Testis (tissue), 3 donors: Measurements from ENCODE around the gene CALCOCO2. TPM values are rescaled to one million over a fixed set of nuclear protein-coding genes. Genes with fewer than 3 reads are reported as not detected.
"Not testable (repeated sequence)": the region's sequence is repeated elsewhere in the genome, so short reads cannot be mapped to it uniquely, and the experiment has no call there.

Source experiments
- DNase-seq: peaks from one replicate; pipeline ENCODE4 v3.0.0-alpha.2; 2019
- H3K27ac ChIP-seq, 2 donors: fragments of 200-600 bp; sonication (generic); one replicate each; pipeline ENCODE4 v1.5.1; 2019
- H3K27me3 ChIP-seq: fragments of 200-600 bp; sonication (generic); one replicate; pipeline ENCODE4 v1.5.1; 2019
- H3K36me3 ChIP-seq: fragments of 200-600 bp; sonication (generic); one replicate; pipeline ENCODE4 v1.5.1; 2017; ENCODE audit warnings: low read depth; ENCODE audit errors: missing control alignments
- H3K4me1 ChIP-seq: fragments of 200-600 bp; sonication (generic); one replicate; pipeline ENCODE4 v1.5.1; 2019
- H3K4me3 ChIP-seq, 2 donors: fragments of 200-600 bp; sonication (generic); one replicate each; pipeline ENCODE4 v1.5.1; 2017 to 2019
- H3K9me3 ChIP-seq: fragments of 200-600 bp; sonication (generic); one replicate; pipeline ENCODE4 v1.5.1; 2017
- CTCF ChIP-seq, 3 experiments: fragments of 450-650 bp in 2 of 3; fragments of 200-600 bp in 1 of 3; sonication (generic) in 1 of 3; IDR thresholded peaks; one replicate each; pipeline ENCODE4 v1.5.1; 2016 to 2019; ENCODE audit warnings: antibody characterized with exemption in 3 of 3, mild to moderate bottlenecking in 2 of 3, moderate library complexity in 1 of 3
- POLR2A ChIP-seq: fragments of 450-650 bp; IDR thresholded peaks from one replicate; pipeline ENCODE4 v1.6.1; 2017; ENCODE audit warnings: antibody characterized with exemption, mild to moderate bottlenecking, moderate library complexity
- WGBS, 2 donors: methylation state at CpG; one replicate each; pipeline ENCODE4 v1.1.5; 2018; 5-methylcytosine and 5-hydroxymethylcytosine counted together
- intact Hi-C: fragments of 100-400 bp; cut with DNase I; formaldehyde crosslinking; loops from one replicate; pipeline ENCODE4 v1.15.1; 2023; ENCODE audit warnings: low total_unique reads
- polyA plus RNA-seq: library from polyadenylated mRNA; stranded (reverse); fragments of 350-450 nt; fragmentation: Illumina TruSeq; extraction: RNeasy Lipid Tissue Mini Kit (QIAGEN cat#74804); gene quantifications from one replicate; pipeline ENCODE4 v1.2.3, GENCODE V29; 2014; ENCODE audit warnings: low read depth, low replicate concordance; ENCODE audit not compliant: insufficient read depth
- total RNA-seq, 2 donors: library from RNA; depleted of rRNA; stranded (reverse); fragments of >200 nt; gene quantifications; one replicate each; pipeline ENCODE4 v1.2.3, GENCODE V29; 2016

CALCOCO2 gene
- total and polyA plus RNA-seq, 3 donors from 2014 or later: 117 to 351 (median 153) TPM

- intact Hi-C loops: loop anchor here (10.0 kb wide), 1 partner anchor 67 kb away; the partner anchor contains the start of genes HOXB13, PRAC1 and PRAC2
- H3K36me3 ChIP-seq: no peaks in the 10 kb centered on the region
- H3K27me3 ChIP-seq: no peaks in the 10 kb centered on the region
- no peak overlapping the region for H3K4me3 ChIP-seq
- no peaks in the 10 kb centered on the region for H3K9me3 ChIP-seq
- WGBS, 2 donors: 46 to 57% methylated on average over 3 of the region's 3 CpGs
- no peak overlapping the region for H3K27ac ChIP-seq
- TF ChIP-seq POLR2A: no peak
- TF ChIP-seq CTCF (IDR thresholded peaks at IDR 0.05): no peak
- H3K4me1 ChIP-seq: no peaks in the 10 kb centered on the region
- DNase-seq: no peak
Measured at GRCh38 chr17:48792033-48792798, 38.6 kb upstream of the CALCOCO2 start.

GRCh38 chr17:48795444-48796162 is 35.2 kb upstream of the CALCOCO2 start:
- H3K36me3 ChIP-seq: no peaks in the 10 kb centered on the region
- no peak overlapping the region for H3K27ac ChIP-seq
- H3K4me1 ChIP-seq: no peaks in the 10 kb centered on the region
- no peak overlapping the region for H3K4me3 ChIP-seq
- intact Hi-C loops: loop anchor here (5.0 to 10.0 kb wide), 2 partner anchors 71 to 87 kb away; partner anchors contain the start of genes HOXB13, PRAC1 and PRAC2
- 63 to 71% methylated on average over 10 of the region's 10 CpGs for WGBS, 2 donors
- TF ChIP-seq POLR2A (no peak), CTCF (IDR thresholded peaks at IDR 0.05) (no peak)
- no peaks in the 10 kb centered on the region for H3K9me3 ChIP-seq
- no peak for DNase-seq
- H3K27me3 ChIP-seq: no peaks in the 10 kb centered on the region

GRCh38 chr17:48796163-48796522 is 34.7 kb upstream of the CALCOCO2 start:
- H3K36me3 ChIP-seq, H3K4me1 ChIP-seq, H3K4me3 ChIP-seq, DNase-seq, H3K27me3 ChIP-seq, H3K9me3 ChIP-seq, H3K27ac ChIP-seq: not testable (repeated sequence)
- intact Hi-C loops: loop anchor here (5.0 to 10.0 kb wide), 2 partner anchors 71 to 86 kb away; partner anchors contain the start of genes HOXB13, PRAC1 and PRAC2
- 66 to 73% methylated on average over 6 of the region's 6 CpGs for WGBS, 2 donors

DNA sequence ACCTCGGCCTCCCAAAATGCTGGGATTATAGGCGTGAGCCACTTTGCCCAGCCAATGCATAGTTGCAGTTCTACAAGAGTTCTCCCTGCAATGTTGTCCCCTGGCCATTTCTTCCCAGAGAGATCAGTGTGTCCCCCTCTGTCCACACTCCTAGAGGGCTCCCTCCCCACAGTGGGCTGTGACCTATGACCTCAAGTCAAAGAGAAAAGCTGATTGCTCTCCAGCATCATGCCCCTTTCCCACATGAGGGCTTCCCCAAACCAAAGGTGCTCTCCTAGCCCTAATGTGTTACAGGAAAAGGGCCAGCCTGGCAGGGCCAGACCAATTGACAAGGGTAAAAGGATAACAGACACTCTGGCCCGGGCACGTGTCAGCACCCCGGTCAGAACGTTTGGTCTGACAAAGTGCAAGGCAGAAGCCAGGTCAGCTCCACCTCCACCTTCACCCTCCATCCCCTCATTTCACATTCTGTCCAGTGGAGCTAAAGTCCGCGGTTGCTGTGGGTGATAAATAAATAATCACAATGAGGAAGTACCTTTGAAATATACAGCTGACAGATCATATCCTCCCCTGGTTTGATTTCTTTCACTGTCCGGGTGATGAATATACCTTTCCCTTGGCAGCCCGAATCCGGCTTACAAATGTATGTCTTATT is 31.6 kb upstream of the CALCOCO2 start:
- TF ChIP-seq CTCF (IDR thresholded peaks at IDR 0.05): no peak
- TF ChIP-seq POLR2A: no peak
- no peaks in the 10 kb centered on the region for H3K36me3 ChIP-seq
- intact Hi-C loops: loop anchor here (5.0 to 10.0 kb wide), 2 partner anchors 74 to 83 kb away; partner anchors contain the start of genes HOXB13, PRAC1 and PRAC2
- WGBS, 2 donors: 77 to 83% methylated on average over 11 of the region's 11 CpGs
- H3K27ac ChIP-seq: no peak overlapping the region
- H3K9me3 ChIP-seq: no peaks in the 10 kb centered on the region
- H3K4me1 ChIP-seq: peaks cover 16% of the 10 kb centered on the region
- no peak for DNase-seq
- H3K27me3 ChIP-seq: no peaks in the 10 kb centered on the region
- H3K4me3 ChIP-seq: no peak overlapping the region
